ENCODE measurements around the gene SERP2. TPM values are rescaled to one million over a fixed set of nuclear protein-coding genes. Genes with fewer than 3 reads are reported as not detected.
A peak's percentile ranks its signal among the peaks of the same experiment; 100 is the strongest.

SERP2 gene
- total RNA-seq, 1 donor from 2014 or later, result 0.24 TPM

- intact Hi-C loops (cut with micrococcal nuclease), result no loop called here
- H3K27me3 Mint-ChIP-seq, result peaks cover 10% of the 10 kb centered on the region
- ATAC-seq (ENCODE audit: low read depth), result peak; percentile 31
- CTCF ChIA-PET, result no interaction called here
- peaks cover 12% of the 10 kb centered on the region for H3K4me1 Mint-ChIP-seq
- H3K9me3 Mint-ChIP-seq, result no peaks in the 10 kb centered on the region
- DNase-seq, result no peak
- TF ChIP-seq CTCF (IDR thresholded peaks at IDR 0.05), result no peak
- H3K4me3 Mint-ChIP-seq, result no peak overlapping the region
- POLR2A ChIA-PET, result no interaction called here
- H3K36me3 Mint-ChIP-seq (ENCODE audit: low read depth), result no peaks in the 10 kb centered on the region
- H3K27ac Mint-ChIP-seq, result no peak overlapping the region
These were observed 44.3 kb downstream of the SERP2 start for GRCh38 chr13:44417876-44418275.

- POLR2A ChIA-PET, result interaction anchor here (0.6 kb wide), 1 partner anchor 998 kb away, joined by 5 read pairs; the partner anchor contains the start of gene SLC25A30
- H3K27ac Mint-ChIP-seq, result no peak overlapping the region
- H3K4me1 Mint-ChIP-seq, result peaks cover 15% of the 10 kb centered on the region
- CTCF ChIA-PET, result no interaction called here
- no peak for TF ChIP-seq CTCF (IDR thresholded peaks at IDR 0.05)
- peaks cover 21% of the 10 kb centered on the region for H3K27me3 Mint-ChIP-seq
- intact Hi-C loops (cut with micrococcal nuclease), result no loop called here
- no peaks in the 10 kb centered on the region for H3K9me3 Mint-ChIP-seq
- no peak for DNase-seq
- H3K4me3 Mint-ChIP-seq, result no peak overlapping the region
- no peaks in the 10 kb centered on the region for H3K36me3 Mint-ChIP-seq (ENCODE audit: low read depth)
- ATAC-seq (ENCODE audit: low read depth), result no peak
These were observed 47.0 kb downstream of the SERP2 start for GRCh38 chr13:44420376-44421220.

- intact Hi-C loops (cut with micrococcal nuclease), result no loop called here
- DNase-seq, result no peak
- Mint-ChIP-seq H3K4me3 (no peak overlapping the region), H3K4me1 (peaks cover 16% of the 10 kb centered on the region), H3K36me3 (ENCODE audit: low read depth) (no peaks in the 10 kb centered on the region), H3K27ac (no peak overlapping the region), H3K9me3 (no peaks in the 10 kb centered on the region), H3K27me3 (peaks cover 23% of the 10 kb centered on the region)
- no peak for ATAC-seq (ENCODE audit: low read depth)
- ChIA-PET CTCF (no interaction called here), POLR2A (no interaction called here)
- TF ChIP-seq CTCF (IDR thresholded peaks at IDR 0.05), result no peak
These were observed 48.4 kb downstream of the SERP2 start for GRCh38 chr13:44421853-44422525.

- Mint-ChIP-seq H3K9me3 (no peaks in the 10 kb centered on the region), H3K27ac (no peak overlapping the region), H3K27me3 (peaks cover 23% of the 10 kb centered on the region), H3K4me3 (no peak overlapping the region), H3K4me1 (peaks cover 10% of the 10 kb centered on the region), H3K36me3 (ENCODE audit: low read depth) (no peaks in the 10 kb centered on the region)
- TF ChIP-seq CTCF (IDR thresholded peaks at IDR 0.05), result no peak
- intact Hi-C loops (cut with micrococcal nuclease), result no loop called here
- DNase-seq (no peak), ATAC-seq (ENCODE audit: low read depth) (no peak)
- CTCF ChIA-PET, result no interaction called here
- POLR2A ChIA-PET, result no interaction called here
These were observed 49.4 kb downstream of the SERP2 start for GRCh38 chr13:44422755-44423643.

All from activated B cell treated with CpG ODN at 0.5 μM for 24 hours (primary cell).